ENCODE data around the gene EFHC2. TPM values are rescaled to one million over a fixed set of nuclear protein-coding genes. Genes with fewer than 3 reads are reported as not detected.
A peak's percentile ranks its signal among the peaks of the same experiment; 100 is the strongest.
"Not testable (repeated sequence)": the region's sequence is repeated elsewhere in the genome, so short reads cannot be mapped to it uniquely, and the experiment has no call there.

EFHC2 gene
- total RNA-seq, 1 donor from 2014 or later = 0.17 TPM

- H3K4me1 ChIP-seq = no peaks in the 10 kb centered on the region
- ATAC-seq (no peak), DNase-seq (no peak)
These were observed 125.0 kb downstream of the EFHC2 start for GRCh38 chrX:44218465-44218864.

GRCh38 chrX:44216171-44216570 lies 127.3 kb downstream of the EFHC2 start:
- TF ChIP-seq CTCF (IDR thresholded peaks at IDR 0.05) = no peak
- Histone ChIP-seq H3K27ac (no peak overlapping the region), H3K27me3 (no peaks in the 10 kb centered on the region), H3K9me3 (no peaks in the 10 kb centered on the region), H3K36me3 (no peaks in the 10 kb centered on the region), H3K4me1 (no peaks in the 10 kb centered on the region), H3K4me3 (no peak overlapping the region)
- no peak for DNase-seq
- intact Hi-C loops (cut with DNase I) = no loop called here
- no peak for ATAC-seq

More at GRCh38 chrX:44218465-44218864, 125.0 kb downstream of the EFHC2 start:
- no peak overlapping the region for H3K27ac ChIP-seq
- H3K4me3 ChIP-seq = no peak overlapping the region
- no peaks in the 10 kb centered on the region for H3K27me3 ChIP-seq
- intact Hi-C loops (cut with DNase I) = no loop called here
- no peaks in the 10 kb centered on the region for H3K9me3 ChIP-seq
- H3K36me3 ChIP-seq = no peaks in the 10 kb centered on the region
- TF ChIP-seq CTCF (IDR thresholded peaks at IDR 0.05) = no peak

DNA sequence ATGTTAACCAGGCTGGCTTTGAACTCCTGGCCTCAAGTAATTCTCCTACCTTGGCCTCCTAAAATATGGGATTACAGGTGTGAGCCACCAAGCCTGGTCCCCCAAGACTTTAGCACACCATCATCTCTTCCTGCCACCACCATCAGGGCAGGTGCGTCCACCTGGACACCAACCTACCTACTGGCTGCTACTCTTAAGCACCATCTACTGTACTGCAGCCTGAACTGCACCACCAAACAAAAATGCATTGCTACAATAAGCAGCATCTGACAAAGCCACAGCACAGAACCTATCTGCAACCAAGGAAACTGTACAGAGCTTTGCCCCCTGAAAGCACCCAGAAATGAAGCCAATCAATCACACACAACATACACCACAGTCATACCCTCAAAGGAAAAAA lies 139.7 kb downstream of the EFHC2 start:
- no peaks in the 10 kb centered on the region for H3K4me1 ChIP-seq
- H3K4me3 ChIP-seq = no peak overlapping the region
- H3K27ac ChIP-seq = no peak overlapping the region
- TF ChIP-seq CTCF (IDR thresholded peaks at IDR 0.05) = no peak
- H3K27me3 ChIP-seq = no peaks in the 10 kb centered on the region
- ATAC-seq = no peak
- H3K36me3 ChIP-seq = no peaks in the 10 kb centered on the region
- DNase-seq = no peak
- intact Hi-C loops (cut with DNase I) = no loop called here
- no peaks in the 10 kb centered on the region for H3K9me3 ChIP-seq

DNA sequence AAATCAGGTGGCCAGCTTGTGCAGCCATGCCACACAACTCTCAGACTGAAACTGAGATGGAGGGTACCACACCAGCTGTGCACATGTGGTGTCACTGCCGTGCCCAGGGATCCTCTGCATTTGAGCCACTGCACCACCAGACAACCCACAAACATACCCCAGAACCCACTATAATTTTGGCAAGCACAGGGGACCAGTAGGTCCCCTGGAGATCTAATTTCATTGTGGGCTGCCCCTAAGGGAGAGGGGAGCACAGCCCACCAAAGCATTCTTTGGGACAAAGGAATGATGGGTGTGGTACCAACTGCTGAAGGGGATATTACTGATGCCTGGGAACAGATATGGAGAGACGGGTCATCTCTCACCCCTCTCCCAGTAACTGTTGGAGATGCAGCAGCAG lies 140.9 kb downstream of the EFHC2 start:
- H3K9me3 ChIP-seq = no peaks in the 10 kb centered on the region
- TF ChIP-seq CTCF (IDR thresholded peaks at IDR 0.05) = no peak
- intact Hi-C loops (cut with DNase I) = no loop called here
- no peaks in the 10 kb centered on the region for H3K36me3 ChIP-seq
- no peak for ATAC-seq
- H3K27ac ChIP-seq = no peak overlapping the region
- H3K4me1 ChIP-seq = no peaks in the 10 kb centered on the region
- no peak for DNase-seq
- no peak overlapping the region for H3K4me3 ChIP-seq
- no peaks in the 10 kb centered on the region for H3K27me3 ChIP-seq

- H3K27ac ChIP-seq = no peak overlapping the region
- no peaks in the 10 kb centered on the region for H3K27me3 ChIP-seq
- no peak for TF ChIP-seq CTCF (IDR thresholded peaks at IDR 0.05)
- no peak overlapping the region for H3K4me3 ChIP-seq
- no peaks in the 10 kb centered on the region for H3K9me3 ChIP-seq
- H3K36me3 ChIP-seq = no peaks in the 10 kb centered on the region
- H3K4me1 ChIP-seq = no peaks in the 10 kb centered on the region
- peak; percentile 53 for ATAC-seq
- intact Hi-C loops (cut with DNase I) = no loop called here
- DNase-seq = no peak
These were observed 154.4 kb downstream of the EFHC2 start for GRCh38 chrX:44189116-44189515.

DNA sequence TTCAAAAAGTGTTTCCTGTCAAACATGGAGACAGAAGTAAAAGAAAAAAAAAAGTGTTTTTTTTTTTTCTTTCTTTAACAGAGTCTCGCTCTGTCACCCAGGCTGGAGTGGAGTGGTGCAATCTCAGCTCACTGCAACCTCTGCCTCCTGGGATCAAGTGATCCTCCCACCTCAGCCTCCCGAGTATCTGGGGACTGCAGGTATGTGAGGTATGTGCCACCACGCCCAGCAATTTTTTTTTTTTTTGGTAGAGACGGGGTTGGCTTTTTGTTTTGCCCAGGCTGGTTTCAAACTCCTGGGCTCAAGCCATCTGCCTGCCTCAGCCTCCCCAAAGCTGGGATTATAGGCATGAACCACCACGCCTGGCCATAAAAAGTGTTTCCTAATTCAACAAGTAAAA lies 155.6 kb downstream of the EFHC2 start:
- H3K9me3 ChIP-seq; ATAC-seq; H3K4me3 ChIP-seq; DNase-seq; H3K36me3 ChIP-seq; intact Hi-C loops (cut with DNase I); H3K27ac ChIP-seq; H3K27me3 ChIP-seq; H3K4me1 ChIP-seq: not testable (repeated sequence)

Measured in upper lobe of right lung (tissue), 1 donor.